Measurements from ENCODE around the gene UTRN. TPM values are rescaled to one million over a fixed set of nuclear protein-coding genes. Genes with fewer than 3 reads are reported as not detected.

UTRN gene
- total and polyA plus RNA-seq, 12 donors: 7.6 to 194 (median 96.3) TPM

- no peak overlapping the region for H3K27ac ChIP-seq
- intact Hi-C loops (cut with DNase I): no loop called here
- no peak for TF ChIP-seq POLR2A (IDR thresholded peaks at IDR 0.05)
- TF ChIP-seq, protein P1, sequence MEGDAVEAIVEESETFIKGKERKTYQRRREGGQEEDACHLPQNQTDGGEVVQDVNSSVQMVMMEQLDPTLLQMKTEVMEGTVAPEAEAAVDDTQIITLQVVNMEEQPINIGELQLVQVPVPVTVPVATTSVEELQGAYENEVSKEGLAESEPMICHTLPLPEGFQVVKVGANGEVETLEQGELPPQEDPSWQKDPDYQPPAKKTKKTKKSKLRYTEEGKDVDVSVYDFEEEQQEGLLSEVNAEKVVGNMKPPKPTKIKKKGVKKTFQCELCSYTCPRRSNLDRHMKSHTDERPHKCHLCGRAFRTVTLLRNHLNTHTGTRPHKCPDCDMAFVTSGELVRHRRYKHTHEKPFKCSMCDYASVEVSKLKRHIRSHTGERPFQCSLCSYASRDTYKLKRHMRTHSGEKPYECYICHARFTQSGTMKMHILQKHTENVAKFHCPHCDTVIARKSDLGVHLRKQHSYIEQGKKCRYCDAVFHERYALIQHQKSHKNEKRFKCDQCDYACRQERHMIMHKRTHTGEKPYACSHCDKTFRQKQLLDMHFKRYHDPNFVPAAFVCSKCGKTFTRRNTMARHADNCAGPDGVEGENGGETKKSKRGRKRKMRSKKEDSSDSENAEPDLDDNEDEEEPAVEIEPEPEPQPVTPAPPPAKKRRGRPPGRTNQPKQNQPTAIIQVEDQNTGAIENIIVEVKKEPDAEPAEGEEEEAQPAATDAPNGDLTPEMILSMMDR (IDR thresholded peaks at IDR 0.05): no peak
- H3K4me3 ChIP-seq: no peak overlapping the region
- H3K27me3 ChIP-seq: no peaks in the 10 kb centered on the region
- no peak for DNase-seq
- H3K36me3 ChIP-seq (replicated peaks in 1 of 2): no peaks in the 10 kb centered on the region
- no peaks in the 10 kb centered on the region for H3K9me3 ChIP-seq (replicated peaks in 1 of 3)
- 94 to 100% (median 97%) methylated on average over 1 of the region's 1 CpG for WGBS, 4 donors
- H3K4me1 ChIP-seq (replicated peaks in 1 of 2): peaks cover 19% of the 10 kb centered on the region in 2 donors
Measured at GRCh38 chr6:144298916-144299315, 13.8 kb downstream of the UTRN start.

- WGBS, 4 donors: 91 to 98% (median 95%) methylated on average over 5 of the region's 5 CpGs
- H3K4me3 ChIP-seq: no peak overlapping the region
- H3K36me3 ChIP-seq (replicated peaks in 1 of 2): no peaks in the 10 kb centered on the region
- no peaks in the 10 kb centered on the region for H3K27me3 ChIP-seq
- no peak overlapping the region for H3K27ac ChIP-seq
- TF ChIP-seq, protein P1 (IDR thresholded peaks at IDR 0.05): no peak
- TF ChIP-seq POLR2A (IDR thresholded peaks at IDR 0.05): no peak
- intact Hi-C loops (cut with DNase I): no loop called here
- no peaks in the 10 kb centered on the region for H3K9me3 ChIP-seq (replicated peaks in 1 of 3)
- peaks cover 0 to 6% of the 10 kb centered on the region in 2 donors for H3K4me1 ChIP-seq (replicated peaks in 1 of 2)
- DNase-seq: no peak
Measured at GRCh38 chr6:144302701-144303372, 17.7 kb downstream of the UTRN start.

GRCh38 chr6:144304223-144304848, 19.2 kb downstream of the UTRN start:
- peaks cover 0 to 8% of the 10 kb centered on the region in 2 donors for H3K36me3 ChIP-seq (replicated peaks in 1 of 2)
- DNase-seq: no peak
- H3K4me3 ChIP-seq: no peak overlapping the region
- TF ChIP-seq, protein P1 (IDR thresholded peaks at IDR 0.05): no peak
- no peak for TF ChIP-seq POLR2A (IDR thresholded peaks at IDR 0.05)
- H3K27ac ChIP-seq: no peak overlapping the region
- 94 to 98% (median 97%) methylated on average over 4 of the region's 4 CpGs for WGBS, 4 donors
- peaks cover 0 to 6% of the 10 kb centered on the region in 2 donors for H3K4me1 ChIP-seq (replicated peaks in 1 of 2)
- intact Hi-C loops (cut with DNase I): no loop called here
- H3K9me3 ChIP-seq (replicated peaks in 1 of 3): no peaks in the 10 kb centered on the region
- H3K27me3 ChIP-seq: no peaks in the 10 kb centered on the region

GRCh38 chr6:144305567-144305966, 20.4 kb downstream of the UTRN start:
- Histone ChIP-seq H3K36me3 (replicated peaks in 1 of 2) (peaks cover 0 to 8% of the 10 kb centered on the region in 2 donors), H3K4me1 (replicated peaks in 1 of 2) (peaks cover 0 to 6% of the 10 kb centered on the region in 2 donors), H3K27ac (no peak overlapping the region), H3K9me3 (replicated peaks in 1 of 3) (no peaks in the 10 kb centered on the region), H3K27me3 (no peaks in the 10 kb centered on the region), H3K4me3 (no peak overlapping the region)
- 14 to 77% (median 54%) methylated on average over 1 of the region's 1 CpG for WGBS, 4 donors
- intact Hi-C loops (cut with DNase I): no loop called here
- DNase-seq: no peak
- TF ChIP-seq POLR2A (IDR thresholded peaks at IDR 0.05): no peak
- TF ChIP-seq, protein P1 (IDR thresholded peaks at IDR 0.05): no peak
